Activated CD8-positive, alpha-beta memory T cell treated with anti-CD3 and anti-CD28 coated beads, Interleukin-2, amount 10 ng/mL, durations not matched to agents 7 days and 5 days (primary cell): ENCODE results near the gene WASHC4. TPM values are rescaled to one million over a fixed set of nuclear protein-coding genes. Genes with fewer than 3 reads are reported as not detected.
A peak's percentile ranks its signal among the peaks of the same experiment; 100 is the strongest.

Source experiments
- ATAC-seq: fragments of 150-1000 bp; cut with Tn5 transposase; one replicate; pipeline ENCODE4 v1.10.0; 2021; ENCODE audit warnings: moderate library complexity
- CTCF ChIA-PET: fragments of 350-600 bp; sonication (Branson Sonifier 250); formaldehyde crosslinking; loops from one replicate; lab custom pipeline; 2021; ENCODE audit warnings: antibody characterized with exemption; lab: Charles Lee
- DNase-seq: peaks from one replicate; pipeline ENCODE4 v3.0.0-alpha.2; 2020
- H3K27ac Mint-ChIP-seq: one replicate; pipeline ENCODE4 v1.8.0; 2021; ENCODE audit warnings: mild to moderate bottlenecking, mixed read lengths
- H3K27me3 Mint-ChIP-seq: one replicate; pipeline ENCODE4 v1.8.0; 2021; ENCODE audit warnings: mixed read lengths
- H3K36me3 Mint-ChIP-seq: one replicate; pipeline ENCODE4 v1.8.0; 2021; ENCODE audit warnings: mild to moderate bottlenecking, mixed read lengths
- H3K4me1 Mint-ChIP-seq: one replicate; pipeline ENCODE4 v1.8.0; 2021; ENCODE audit warnings: mixed read lengths
- H3K4me3 Mint-ChIP-seq: one replicate; pipeline ENCODE4 v1.8.0; 2021; ENCODE audit warnings: mild to moderate bottlenecking, moderate library complexity, mixed read lengths
- H3K9me3 Mint-ChIP-seq: one replicate; pipeline ENCODE4 v1.8.0; 2022; ENCODE audit warnings: low read depth, mixed read lengths
- total RNA-seq, 2 experiments: library from RNA; stranded (reverse); gene quantifications; one replicate each; pipeline ENCODE4 v1.2.3, GENCODE V29; 2021

WASHC4 gene
- 10 to 100 TPM; 40.1 to 45.6 TPM for total RNA-seq

- Mint-ChIP-seq H3K4me3 (peak within 1 kb of the TSS; percentile 91), H3K4me1 (peaks cover 35% of the 10 kb centered on the region), H3K27ac (peak within 1 kb of the TSS; percentile 96), H3K9me3 (peaks cover 5% of the 10 kb centered on the region), H3K36me3 (peaks cover 19% of the 10 kb centered on the region), H3K27me3 (peaks cover 20% of the 10 kb centered on the region)
- CTCF ChIA-PET: interaction anchor here (1.0 to 1.3 kb wide), 4 partner anchors 125 to 423 kb away, joined by 3 read pairs; no protein-coding TSS in a partner anchor
- peak; percentile 96 for DNase-seq
- peak; percentile 96 for ATAC-seq
Measured at GRCh38 chr12:105107494-105108371, at the start of gene WASHC4. TSS of gene WASHC4 (plus strand) at chr12:105107731. CDS start at chr12:105107801, 70 bp downstream.

GRCh38 chr12:105060715-105061378 lies 46.7 kb upstream of the WASHC4 start:
- Mint-ChIP-seq H3K27ac (no peak overlapping the region), H3K9me3 (peaks cover 6% of the 10 kb centered on the region), H3K27me3 (peaks cover 21% of the 10 kb centered on the region), H3K36me3 (peaks cover 11% of the 10 kb centered on the region), H3K4me3 (no peak overlapping the region), H3K4me1 (peaks cover 4% of the 10 kb centered on the region)
- DNase-seq (no peak), ATAC-seq (no peak)
- CTCF ChIA-PET: interaction anchor here (1.1 kb wide), 1 partner anchor 13 kb away, joined by 3 read pairs; no protein-coding TSS in a partner anchor

- no peak for ATAC-seq
- H3K9me3 Mint-ChIP-seq: no peaks in the 10 kb centered on the region
- H3K27me3 Mint-ChIP-seq: peaks cover 29% of the 10 kb centered on the region
- CTCF ChIA-PET: no interaction called here
- no peaks in the 10 kb centered on the region for H3K36me3 Mint-ChIP-seq
- no peak overlapping the region for H3K27ac Mint-ChIP-seq
- H3K4me1 Mint-ChIP-seq: no peaks in the 10 kb centered on the region
- H3K4me3 Mint-ChIP-seq: no peak overlapping the region
- no peak for DNase-seq
Measured at GRCh38 chr12:105064564-105065178, 42.9 kb upstream of the WASHC4 start.

GRCh38 chr12:105067511-105068031 lies 40.0 kb upstream of the WASHC4 start:
- CTCF ChIA-PET: no interaction called here
- no peak overlapping the region for H3K27ac Mint-ChIP-seq
- no peak for ATAC-seq
- no peak for DNase-seq
- H3K9me3 Mint-ChIP-seq: no peaks in the 10 kb centered on the region
- no peaks in the 10 kb centered on the region for H3K4me1 Mint-ChIP-seq
- H3K27me3 Mint-ChIP-seq: peaks cover 29% of the 10 kb centered on the region
- H3K4me3 Mint-ChIP-seq: no peak overlapping the region
- no peaks in the 10 kb centered on the region for H3K36me3 Mint-ChIP-seq

- Mint-ChIP-seq H3K4me1 (no peaks in the 10 kb centered on the region), H3K36me3 (no peaks in the 10 kb centered on the region), H3K27ac (no peak overlapping the region), H3K4me3 (no peak overlapping the region), H3K27me3 (peaks cover 30% of the 10 kb centered on the region), H3K9me3 (no peaks in the 10 kb centered on the region)
- ATAC-seq: no peak
- DNase-seq: no peak
- CTCF ChIA-PET: interaction anchor here (0.6 to 1.7 kb wide), 5 partner anchors 9 to 688 kb away, joined by 3 to 4 read pairs (median 3); no protein-coding TSS in a partner anchor
Measured at GRCh38 chr12:105069936-105070702, 37.4 kb upstream of the WASHC4 start.

GRCh38 chr12:105071981-105072380 lies 35.5 kb upstream of the WASHC4 start:
- no peaks in the 10 kb centered on the region for H3K36me3 Mint-ChIP-seq

GRCh38 chr12:105072888-105073488 lies 34.5 kb upstream of the WASHC4 start:
- Mint-ChIP-seq H3K36me3 (no peaks in the 10 kb centered on the region), H3K4me1 (no peaks in the 10 kb centered on the region), H3K4me3 (no peak overlapping the region), H3K27ac (no peak overlapping the region), H3K27me3 (peaks cover 18% of the 10 kb centered on the region), H3K9me3 (no peaks in the 10 kb centered on the region)
- ATAC-seq (no peak), DNase-seq (no peak)
- CTCF ChIA-PET: interaction anchor here (1.7 kb wide), 1 partner anchor 9 kb away, joined by 6 read pairs; no protein-coding TSS in a partner anchor

More at GRCh38 chr12:105071981-105072380, 35.5 kb upstream of the WASHC4 start:
- H3K9me3 Mint-ChIP-seq: no peaks in the 10 kb centered on the region
- no peak for ATAC-seq
- H3K4me3 Mint-ChIP-seq: no peak overlapping the region
- CTCF ChIA-PET: no interaction called here
- peaks cover 18% of the 10 kb centered on the region for H3K27me3 Mint-ChIP-seq
- DNase-seq: no peak
- H3K4me1 Mint-ChIP-seq: no peaks in the 10 kb centered on the region
- no peak overlapping the region for H3K27ac Mint-ChIP-seq

- DNase-seq (no peak), ATAC-seq (no peak)
- Mint-ChIP-seq H3K27me3 (peaks cover 24% of the 10 kb centered on the region), H3K4me3 (no peak overlapping the region), H3K9me3 (no peaks in the 10 kb centered on the region), H3K4me1 (no peaks in the 10 kb centered on the region), H3K27ac (no peak overlapping the region), H3K36me3 (no peaks in the 10 kb centered on the region)
- CTCF ChIA-PET: no interaction called here
Measured at GRCh38 chr12:105076098-105076497, 31.4 kb upstream of the WASHC4 start.

GRCh38 chr12:105076913-105077312 lies 30.6 kb upstream of the WASHC4 start:
- no peaks in the 10 kb centered on the region for H3K4me1 Mint-ChIP-seq
- ATAC-seq (no peak), DNase-seq (no peak)
- CTCF ChIA-PET: no interaction called here
- H3K4me3 Mint-ChIP-seq: no peak overlapping the region
- H3K27ac Mint-ChIP-seq: no peak overlapping the region
- peaks cover 29% of the 10 kb centered on the region for H3K27me3 Mint-ChIP-seq
- H3K9me3 Mint-ChIP-seq: no peaks in the 10 kb centered on the region
- no peaks in the 10 kb centered on the region for H3K36me3 Mint-ChIP-seq

- no peak overlapping the region for H3K27ac Mint-ChIP-seq
- H3K4me1 Mint-ChIP-seq: no peaks in the 10 kb centered on the region
- H3K9me3 Mint-ChIP-seq: no peaks in the 10 kb centered on the region
- DNase-seq: no peak
- peaks cover 30% of the 10 kb centered on the region for H3K27me3 Mint-ChIP-seq
- no peak for ATAC-seq
- no peaks in the 10 kb centered on the region for H3K36me3 Mint-ChIP-seq
- CTCF ChIA-PET: no interaction called here
- H3K4me3 Mint-ChIP-seq: no peak overlapping the region
Measured at GRCh38 chr12:105077435-105077834, 30.1 kb upstream of the WASHC4 start.

GRCh38 chr12:105078712-105079570 lies 28.6 kb upstream of the WASHC4 start:
- H3K27me3 Mint-ChIP-seq: peaks cover 42% of the 10 kb centered on the region
- no peak overlapping the region for H3K27ac Mint-ChIP-seq
- DNase-seq (no peak), ATAC-seq (no peak)
- peaks cover 3% of the 10 kb centered on the region for H3K4me1 Mint-ChIP-seq
- no peaks in the 10 kb centered on the region for H3K36me3 Mint-ChIP-seq
- H3K9me3 Mint-ChIP-seq: no peaks in the 10 kb centered on the region
- no peak overlapping the region for H3K4me3 Mint-ChIP-seq
- CTCF ChIA-PET: interaction anchor here (1.1 kb wide), 1 partner anchor 8 kb away, joined by 3 read pairs; no protein-coding TSS in a partner anchor
